ENCODE measurements around the gene LYRM1.
"Not testable (repeated sequence)": the region's sequence is repeated elsewhere in the genome, so short reads cannot be mapped to it uniquely, and the experiment has no call there.

Gene LYRM1

GRCh38 chr16:20940871-20941635, 40.5 kb downstream of the LYRM1 start:
- no peak overlapping the region for H3K27ac ChIP-seq
- H3K9me3 ChIP-seq (ENCODE audit: low read depth, low read length), result no peaks in the 10 kb centered on the region
- DNase-seq (ENCODE audit: low read depth, low spot score), result no peak
- no peak overlapping the region for H3K9ac ChIP-seq (ENCODE audit: insufficient read length)
- no peaks in the 10 kb centered on the region for H3K36me3 ChIP-seq (ENCODE audit: insufficient read depth, low read length)
- no peak overlapping the region for H3K4me3 ChIP-seq
- TF ChIP-seq POLR2AphosphoS5 (IDR thresholded peaks at IDR 0.05; ENCODE audit: borderline replicate concordance, low read depth, low read length) (no peak), EZH2 (IDR thresholded peaks at IDR 0.05) (no peak), FOXP2 (optimal IDR thresholded peaks at IDR 0.05; ENCODE audit: control extremely low read depth, extremely low read length, insufficient read depth) (no peak)

DNA sequence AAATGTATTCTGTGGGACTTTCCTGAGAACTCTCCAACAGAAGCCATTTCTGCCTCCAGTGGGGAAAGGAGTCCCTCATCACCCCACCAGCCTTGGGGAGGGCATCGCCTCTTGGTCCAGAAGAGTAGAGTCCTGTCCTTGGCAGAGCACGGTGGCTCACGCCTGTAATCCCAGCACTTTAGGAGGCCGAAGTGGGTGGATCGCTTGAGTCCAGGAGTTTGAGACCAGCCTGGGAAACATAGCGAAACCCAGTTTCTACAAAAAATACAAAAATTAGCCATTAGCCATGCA, 41.0 kb downstream of the LYRM1 start:
- TF ChIP-seq EZH2 (IDR thresholded peaks at IDR 0.05), result no peak
- no peak for TF ChIP-seq FOXP2 (optimal IDR thresholded peaks at IDR 0.05; ENCODE audit: control extremely low read depth, extremely low read length, insufficient read depth)
- TF ChIP-seq POLR2AphosphoS5 (IDR thresholded peaks at IDR 0.05; ENCODE audit: borderline replicate concordance, low read depth, low read length), result no peak
- Histone ChIP-seq H3K27ac (no peak overlapping the region), H3K9ac (ENCODE audit: insufficient read length) (no peak overlapping the region), H3K4me3 (no peak overlapping the region), H3K36me3 (ENCODE audit: insufficient read depth, low read length) (no peaks in the 10 kb centered on the region), H3K9me3 (ENCODE audit: low read depth, low read length) (no peaks in the 10 kb centered on the region)
- no peak for DNase-seq (ENCODE audit: low read depth, low spot score)

GRCh38 chr16:20942256-20942655, 41.7 kb downstream of the LYRM1 start:
- no peak overlapping the region for H3K4me3 ChIP-seq
- H3K27ac ChIP-seq, result no peak overlapping the region
- no peaks in the 10 kb centered on the region for H3K9me3 ChIP-seq (ENCODE audit: low read depth, low read length)
- TF ChIP-seq POLR2AphosphoS5 (IDR thresholded peaks at IDR 0.05; ENCODE audit: borderline replicate concordance, low read depth, low read length) (no peak), EZH2 (IDR thresholded peaks at IDR 0.05) (no peak), FOXP2 (optimal IDR thresholded peaks at IDR 0.05; ENCODE audit: control extremely low read depth, extremely low read length, insufficient read depth) (no peak)
- no peak for DNase-seq (ENCODE audit: low read depth, low spot score)
- H3K36me3 ChIP-seq (ENCODE audit: insufficient read depth, low read length), result no peaks in the 10 kb centered on the region
- no peak overlapping the region for H3K9ac ChIP-seq (ENCODE audit: insufficient read length)

DNA sequence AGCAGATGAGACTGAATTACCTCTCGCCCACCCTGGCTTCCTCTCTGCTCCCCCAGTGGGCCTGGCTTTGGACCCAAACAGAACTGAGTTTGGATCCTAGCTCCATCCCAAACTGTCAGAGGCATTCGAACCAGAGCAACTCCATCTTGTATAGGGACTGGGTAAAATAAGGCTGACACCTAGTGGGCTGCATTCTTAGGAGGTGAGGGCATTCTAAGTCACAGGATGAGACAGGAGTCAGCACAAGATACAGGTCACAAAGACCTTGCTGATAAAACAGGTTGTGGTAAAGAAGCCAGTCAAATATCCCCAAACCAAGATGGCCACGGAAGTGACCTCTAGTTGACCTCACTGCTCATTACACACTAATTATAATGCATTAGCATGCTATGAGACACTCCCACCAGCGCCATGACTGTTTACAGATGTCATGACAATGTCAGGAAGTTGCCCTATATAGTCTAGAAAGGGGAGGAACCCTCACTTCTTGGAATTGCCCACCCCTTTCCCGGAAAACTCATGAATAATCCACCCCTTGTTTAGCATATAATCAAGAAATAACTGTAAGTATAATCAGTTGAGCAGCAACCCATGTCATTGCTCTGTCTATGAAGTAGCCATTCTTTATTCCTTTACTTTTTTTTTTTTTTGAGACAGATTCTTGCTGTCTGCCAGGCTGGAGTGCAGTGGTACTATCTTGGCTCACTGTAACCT, 44.4 kb downstream of the LYRM1 start:
- DNase-seq (ENCODE audit: low read depth, low spot score), result no peak
- no peak overlapping the region for H3K27ac ChIP-seq
- TF ChIP-seq POLR2AphosphoS5 (IDR thresholded peaks at IDR 0.05; ENCODE audit: borderline replicate concordance, low read depth, low read length), result no peak
- no peak for TF ChIP-seq FOXP2 (optimal IDR thresholded peaks at IDR 0.05; ENCODE audit: control extremely low read depth, extremely low read length, insufficient read depth)
- TF ChIP-seq EZH2 (IDR thresholded peaks at IDR 0.05), result no peak

DNA sequence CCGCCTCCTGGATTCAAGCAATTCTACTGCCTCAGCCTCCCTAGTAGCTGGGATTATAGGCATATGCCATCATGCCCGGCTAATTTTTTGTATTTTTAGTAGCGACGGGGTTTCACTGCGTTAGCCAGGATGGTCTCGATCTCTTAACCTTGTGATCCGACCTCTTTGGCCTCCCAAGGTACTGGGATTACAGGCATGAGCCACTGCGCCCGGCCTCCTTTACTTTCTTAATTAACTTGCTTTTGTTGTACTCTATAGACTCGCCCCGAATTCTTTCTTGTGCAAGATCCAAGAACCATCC, 45.0 kb downstream of the LYRM1 start:
- not testable (repeated sequence) for H3K27ac ChIP-seq; H3K9ac ChIP-seq (ENCODE audit: insufficient read length); DNase-seq (ENCODE audit: low read depth, low spot score); H3K4me3 ChIP-seq; H3K9me3 ChIP-seq (ENCODE audit: low read depth, low read length); H3K36me3 ChIP-seq (ENCODE audit: insufficient read depth, low read length)

More for the DNA sequence above, 44.4 kb downstream of the LYRM1 start:
- no peak overlapping the region for H3K4me3 ChIP-seq
- H3K36me3 ChIP-seq (ENCODE audit: insufficient read depth, low read length), result no peaks in the 10 kb centered on the region
- H3K9ac ChIP-seq (ENCODE audit: insufficient read length), result no peak overlapping the region
- H3K9me3 ChIP-seq (ENCODE audit: low read depth, low read length), result no peaks in the 10 kb centered on the region

GRCh38 chr16:20946015-20946629, 45.6 kb downstream of the LYRM1 start:
- DNase-seq (ENCODE audit: low read depth, low spot score), result no peak
- no peak overlapping the region for H3K4me3 ChIP-seq
- H3K9me3 ChIP-seq (ENCODE audit: low read depth, low read length), result no peaks in the 10 kb centered on the region
- H3K36me3 ChIP-seq (ENCODE audit: insufficient read depth, low read length), result no peaks in the 10 kb centered on the region
- no peak overlapping the region for H3K27ac ChIP-seq
- no peak overlapping the region for H3K9ac ChIP-seq (ENCODE audit: insufficient read length)
- TF ChIP-seq EZH2 (IDR thresholded peaks at IDR 0.05) (no peak), POLR2AphosphoS5 (IDR thresholded peaks at IDR 0.05; ENCODE audit: borderline replicate concordance, low read depth, low read length) (no peak), FOXP2 (optimal IDR thresholded peaks at IDR 0.05; ENCODE audit: control extremely low read depth, extremely low read length, insufficient read depth) (no peak)

DNA sequence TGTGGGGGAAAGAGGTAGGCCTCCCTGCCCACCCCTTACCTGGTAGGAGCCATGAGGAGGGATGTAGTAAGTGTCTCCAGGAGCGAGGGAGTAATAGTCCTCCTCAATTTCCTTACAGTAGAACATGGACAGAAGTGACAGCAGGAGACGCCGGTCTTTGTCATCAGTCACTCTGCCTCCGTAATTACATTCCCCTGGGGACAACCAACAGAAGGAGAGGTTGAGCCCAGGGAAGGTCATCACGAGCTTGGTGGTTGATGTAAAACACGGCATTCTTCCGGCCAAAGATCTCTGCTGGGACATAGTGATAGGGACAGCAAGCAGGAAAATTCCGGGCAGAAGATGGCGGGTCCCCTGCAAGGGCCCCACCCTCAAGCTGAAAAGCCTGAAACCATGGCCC, 47.9 kb downstream of the LYRM1 start:
- H3K4me3 ChIP-seq, result no peak overlapping the region
- no peak overlapping the region for H3K9ac ChIP-seq (ENCODE audit: insufficient read length)
- no peak for DNase-seq (ENCODE audit: low read depth, low spot score)
- no peaks in the 10 kb centered on the region for H3K9me3 ChIP-seq (ENCODE audit: low read depth, low read length)
- TF ChIP-seq FOXP2 (optimal IDR thresholded peaks at IDR 0.05; ENCODE audit: control extremely low read depth, extremely low read length, insufficient read depth), result no peak
- no peak for TF ChIP-seq POLR2AphosphoS5 (IDR thresholded peaks at IDR 0.05; ENCODE audit: borderline replicate concordance, low read depth, low read length)
- TF ChIP-seq EZH2 (IDR thresholded peaks at IDR 0.05), result no peak
- no peaks in the 10 kb centered on the region for H3K36me3 ChIP-seq (ENCODE audit: insufficient read depth, low read length)
- no peak overlapping the region for H3K27ac ChIP-seq

GRCh38 chr16:20949660-20950059, 49.1 kb downstream of the LYRM1 start:
- Histone ChIP-seq H3K4me3 (no peak overlapping the region), H3K36me3 (ENCODE audit: insufficient read depth, low read length) (no peaks in the 10 kb centered on the region), H3K9me3 (ENCODE audit: low read depth, low read length) (no peaks in the 10 kb centered on the region), H3K9ac (ENCODE audit: insufficient read length) (no peak overlapping the region), H3K27ac (no peak overlapping the region)
- TF ChIP-seq EZH2 (IDR thresholded peaks at IDR 0.05), result no peak
- TF ChIP-seq POLR2AphosphoS5 (IDR thresholded peaks at IDR 0.05; ENCODE audit: borderline replicate concordance, low read depth, low read length), result no peak
- TF ChIP-seq FOXP2 (optimal IDR thresholded peaks at IDR 0.05; ENCODE audit: control extremely low read depth, extremely low read length, insufficient read depth), result no peak
- no peak for DNase-seq (ENCODE audit: low read depth, low spot score)
